Measurements from ENCODE around the gene MRPL58.
"Not testable (repeated sequence)": the region's sequence is repeated elsewhere in the genome, so short reads cannot be mapped to it uniquely, and the experiment has no call there.

DNA sequence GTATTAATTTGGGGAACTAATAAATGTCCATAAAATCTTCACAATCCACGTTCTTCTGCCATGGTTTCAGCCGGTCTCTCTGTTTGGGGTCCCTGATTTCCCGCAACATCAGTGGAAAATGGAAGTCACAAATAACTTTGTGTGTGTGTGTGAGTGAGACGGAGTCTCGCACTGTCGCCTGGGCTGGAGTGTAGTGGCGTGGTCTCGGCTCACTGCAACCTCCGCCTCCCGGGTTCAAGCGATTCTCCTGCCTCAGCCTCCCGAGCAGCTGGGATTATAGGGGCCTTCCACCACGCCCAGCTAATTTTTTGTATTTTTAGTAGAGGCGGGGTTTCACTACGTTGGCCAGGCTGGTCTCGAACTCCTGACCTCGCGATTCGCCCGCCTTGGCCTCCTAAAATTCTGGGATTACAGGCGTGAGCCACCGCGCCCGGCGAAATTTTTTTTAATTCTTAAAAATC lies 33.5 kb downstream of the MRPL58 start:
- not testable (repeated sequence) for TF ChIP-seq POLR2A (IDR thresholded peaks at IDR 0.05; ENCODE audit: low read length); GATA1 (IDR thresholded peaks at IDR 0.05; ENCODE audit: low read depth, low read length)
